Testis (tissue), 3 donors: Measurements from ENCODE around the gene SLC9C2. TPM values are rescaled to one million over a fixed set of nuclear protein-coding genes. Genes with fewer than 3 reads are reported as not detected.
"Not testable (repeated sequence)": the region's sequence is repeated elsewhere in the genome, so short reads cannot be mapped to it uniquely, and the experiment has no call there.

Experiments used
- DNase-seq: peaks from one replicate; pipeline ENCODE4 v3.0.0-alpha.2; 2019
- H3K27ac ChIP-seq, 2 donors: fragments of 200-600 bp; sonication (generic); one replicate each; pipeline ENCODE4 v1.5.1; 2019
- H3K27me3 ChIP-seq: fragments of 200-600 bp; sonication (generic); one replicate; pipeline ENCODE4 v1.5.1; 2019
- H3K36me3 ChIP-seq: fragments of 200-600 bp; sonication (generic); one replicate; pipeline ENCODE4 v1.5.1; 2017; ENCODE audit warnings: low read depth; ENCODE audit errors: missing control alignments
- H3K4me1 ChIP-seq: fragments of 200-600 bp; sonication (generic); one replicate; pipeline ENCODE4 v1.5.1; 2019
- H3K4me3 ChIP-seq, 2 donors: fragments of 200-600 bp; sonication (generic); one replicate each; pipeline ENCODE4 v1.5.1; 2017 to 2019
- H3K9me3 ChIP-seq: fragments of 200-600 bp; sonication (generic); one replicate; pipeline ENCODE4 v1.5.1; 2017
- POLR2A ChIP-seq: fragments of 450-650 bp; IDR thresholded peaks from one replicate; pipeline ENCODE4 v1.6.1; 2017; ENCODE audit warnings: antibody characterized with exemption, mild to moderate bottlenecking, moderate library complexity
- WGBS, 2 donors: methylation state at CpG; one replicate each; pipeline ENCODE4 v1.1.5; 2018; 5-methylcytosine and 5-hydroxymethylcytosine counted together
- intact Hi-C: fragments of 100-400 bp; cut with DNase I; formaldehyde crosslinking; loops from one replicate; pipeline ENCODE4 v1.15.1; 2023; ENCODE audit warnings: low total_unique reads
- polyA plus RNA-seq: library from polyadenylated mRNA; stranded (reverse); fragments of 350-450 nt; fragmentation: Illumina TruSeq; extraction: RNeasy Lipid Tissue Mini Kit (QIAGEN cat#74804); gene quantifications from one replicate; pipeline ENCODE4 v1.2.3, GENCODE V29; 2014; ENCODE audit warnings: low read depth, low replicate concordance; ENCODE audit not compliant: insufficient read depth
- total RNA-seq, 2 donors: library from RNA; depleted of rRNA; stranded (reverse); fragments of >200 nt; gene quantifications; one replicate each; pipeline ENCODE4 v1.2.3, GENCODE V29; 2016
- TF ChIP-seq, protein P1 (sequence below), 3 experiments: fragments of 450-650 bp in 2 of 3; fragments of 200-600 bp in 1 of 3; sonication (generic) in 1 of 3; IDR thresholded peaks; one replicate each; pipeline ENCODE4 v1.5.1; 2016 to 2019; ENCODE audit warnings: antibody characterized with exemption in 3 of 3, mild to moderate bottlenecking in 2 of 3, moderate library complexity in 1 of 3

Gene SLC9C2
- total and polyA plus RNA-seq, 3 donors from 2014 or later: 15.8 to 17.1 (median 15.9) TPM

DNA sequence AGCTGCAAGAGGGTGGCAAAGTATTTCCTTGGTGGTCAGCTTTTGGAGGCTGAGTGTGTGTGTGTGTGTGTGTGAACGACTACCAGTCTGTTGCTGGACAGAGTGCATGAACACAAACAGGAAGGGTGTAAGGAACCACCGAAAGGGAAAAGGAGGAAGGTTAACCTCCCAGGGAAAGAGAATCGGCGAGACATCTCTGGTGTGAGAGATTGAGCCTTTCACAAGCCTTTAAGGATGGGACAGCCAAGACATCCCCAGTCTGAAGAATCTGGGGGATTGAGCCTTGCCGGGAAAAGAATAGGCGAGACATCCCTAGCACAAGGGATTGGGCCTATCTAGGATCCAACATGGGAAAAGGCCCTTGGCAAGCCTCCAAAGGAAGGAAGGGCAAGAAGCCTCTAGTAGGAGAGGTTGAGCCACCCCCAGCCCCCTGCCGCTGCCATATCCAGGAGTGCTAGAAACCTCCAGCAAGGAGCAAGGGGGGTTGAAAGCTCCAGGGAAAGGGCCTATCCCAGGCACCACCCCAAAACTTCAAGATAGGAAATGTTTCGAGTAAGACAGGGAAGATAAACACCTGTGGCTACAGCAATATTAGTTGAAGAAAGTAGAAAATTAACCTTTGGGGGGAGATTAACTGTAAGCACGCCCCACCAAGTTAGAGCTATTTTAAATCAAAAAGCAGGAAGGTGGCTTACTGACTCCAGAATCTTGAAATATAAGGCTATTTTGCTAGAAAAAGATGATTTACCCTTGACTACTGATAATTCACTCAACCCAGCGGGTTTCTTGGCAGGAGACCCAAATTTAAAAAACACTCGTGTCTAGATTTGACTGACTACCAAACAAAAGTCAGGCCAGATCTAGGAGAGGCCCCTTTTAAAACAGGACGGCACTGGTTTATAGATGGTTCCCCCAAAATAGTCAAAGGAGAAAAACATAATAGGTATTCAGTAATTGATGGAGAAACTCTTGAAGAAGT lies 35.5 kb upstream of the SLC9C2 start:
- intact Hi-C loops: no loop called here
- Histone ChIP-seq H3K4me1 (no peaks in the 10 kb centered on the region), H3K4me3 (peak overlapping the region; percentile 42 to 66), H3K27me3 (no peaks in the 10 kb centered on the region), H3K36me3 (no peaks in the 10 kb centered on the region), H3K27ac (peak overlapping the region; percentile 75 to 77), H3K9me3 (no peaks in the 10 kb centered on the region)
- TF ChIP-seq POLR2A: no peak
- TF ChIP-seq, protein P1, sequence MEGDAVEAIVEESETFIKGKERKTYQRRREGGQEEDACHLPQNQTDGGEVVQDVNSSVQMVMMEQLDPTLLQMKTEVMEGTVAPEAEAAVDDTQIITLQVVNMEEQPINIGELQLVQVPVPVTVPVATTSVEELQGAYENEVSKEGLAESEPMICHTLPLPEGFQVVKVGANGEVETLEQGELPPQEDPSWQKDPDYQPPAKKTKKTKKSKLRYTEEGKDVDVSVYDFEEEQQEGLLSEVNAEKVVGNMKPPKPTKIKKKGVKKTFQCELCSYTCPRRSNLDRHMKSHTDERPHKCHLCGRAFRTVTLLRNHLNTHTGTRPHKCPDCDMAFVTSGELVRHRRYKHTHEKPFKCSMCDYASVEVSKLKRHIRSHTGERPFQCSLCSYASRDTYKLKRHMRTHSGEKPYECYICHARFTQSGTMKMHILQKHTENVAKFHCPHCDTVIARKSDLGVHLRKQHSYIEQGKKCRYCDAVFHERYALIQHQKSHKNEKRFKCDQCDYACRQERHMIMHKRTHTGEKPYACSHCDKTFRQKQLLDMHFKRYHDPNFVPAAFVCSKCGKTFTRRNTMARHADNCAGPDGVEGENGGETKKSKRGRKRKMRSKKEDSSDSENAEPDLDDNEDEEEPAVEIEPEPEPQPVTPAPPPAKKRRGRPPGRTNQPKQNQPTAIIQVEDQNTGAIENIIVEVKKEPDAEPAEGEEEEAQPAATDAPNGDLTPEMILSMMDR (IDR thresholded peaks at IDR 0.05): no peak
- peak; percentile 54 for DNase-seq
- 61 to 75% methylated on average over 12 of the region's 12 CpGs for WGBS, 2 donors

DNA sequence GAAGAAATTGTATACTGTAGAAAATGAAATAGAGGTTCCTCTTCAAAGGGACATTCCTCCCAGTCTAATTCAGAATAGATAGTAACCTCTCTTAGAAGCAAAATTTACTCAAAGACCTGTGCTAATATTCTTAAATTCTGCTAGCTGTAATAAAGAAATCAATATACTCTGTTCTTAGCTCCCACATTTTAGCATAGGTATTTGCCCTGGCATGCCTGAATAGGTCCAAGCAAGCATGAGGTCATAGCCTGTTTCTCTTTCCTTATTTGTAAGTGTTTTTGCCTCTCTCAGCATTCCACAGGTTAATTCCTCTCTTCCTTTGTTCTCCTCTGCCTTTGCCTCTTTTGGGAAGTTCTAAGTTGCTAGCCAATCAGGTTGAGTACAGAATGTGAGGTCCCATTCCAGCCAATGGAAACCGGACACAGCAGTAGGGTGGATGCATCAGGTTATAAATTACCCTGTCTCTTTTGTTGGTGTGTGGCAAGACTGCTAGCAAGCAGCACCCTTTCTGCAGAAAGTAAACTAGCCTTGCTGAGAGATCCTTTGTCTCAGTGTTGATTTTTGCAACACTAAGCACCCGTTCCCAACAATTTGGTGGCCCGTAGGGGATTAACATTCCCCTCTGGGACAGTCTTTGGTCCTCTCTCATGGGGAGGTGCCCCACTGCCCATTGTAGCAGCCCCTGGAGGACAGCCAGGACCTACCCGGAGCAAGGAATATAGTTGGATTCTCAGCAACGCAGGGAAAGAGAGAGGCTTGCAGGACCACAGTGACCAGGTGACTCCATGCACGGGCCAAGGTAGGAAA lies 34.6 kb upstream of the SLC9C2 start:
- WGBS, 2 donors: 81 to 83% methylated on average over 6 of the region's 6 CpGs
- peak overlapping the region; percentile 42 to 66 for H3K4me3 ChIP-seq
- intact Hi-C loops, H3K27me3 ChIP-seq, H3K9me3 ChIP-seq, H3K36me3 ChIP-seq, H3K4me1 ChIP-seq: not testable (repeated sequence)
- H3K27ac ChIP-seq: peak overlapping the region; percentile 75 to 77
- peak; percentile 80 for DNase-seq

DNA sequence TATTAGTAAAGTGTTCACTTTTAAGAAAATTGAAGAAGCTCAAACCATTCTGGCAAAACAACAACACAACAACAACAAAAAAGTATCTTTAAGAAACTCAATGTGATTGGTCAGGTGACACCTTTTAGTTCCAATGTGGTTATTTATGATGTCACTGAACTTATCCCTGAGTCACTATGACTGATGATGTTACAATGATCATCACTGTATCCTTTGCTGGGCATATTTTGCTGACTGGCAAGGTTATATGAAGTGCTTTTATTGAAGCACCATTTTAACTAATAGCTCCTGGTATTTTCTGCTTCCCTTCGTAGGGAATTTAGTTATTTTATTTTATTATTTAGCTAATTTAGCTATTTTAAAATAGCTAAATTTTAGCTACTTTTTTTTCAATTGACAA lies 32.2 kb upstream of the SLC9C2 start, which contains the start of gene TEX50:
TEX50 (plus strand) TSS at position 223 of the 400 bp plus-strand sequence. CDS start 184 bp downstream, outside the sequence.
- intact Hi-C loops: no loop called here
- Histone ChIP-seq H3K27ac (no peak within 1 kb of the TSS), H3K27me3 (no peaks in the 10 kb centered on the region), H3K4me1 (no peaks in the 10 kb centered on the region), H3K36me3 (no peaks in the 10 kb centered on the region), H3K4me3 (no peak within 1 kb of the TSS), H3K9me3 (no peaks in the 10 kb centered on the region)
- 89 to 92% methylated on average over 1 of the region's 1 CpG for WGBS, 2 donors
- no peak for TF ChIP-seq POLR2A
- TF ChIP-seq, protein P1 (IDR thresholded peaks at IDR 0.05): no peak
- no peak for DNase-seq

DNA sequence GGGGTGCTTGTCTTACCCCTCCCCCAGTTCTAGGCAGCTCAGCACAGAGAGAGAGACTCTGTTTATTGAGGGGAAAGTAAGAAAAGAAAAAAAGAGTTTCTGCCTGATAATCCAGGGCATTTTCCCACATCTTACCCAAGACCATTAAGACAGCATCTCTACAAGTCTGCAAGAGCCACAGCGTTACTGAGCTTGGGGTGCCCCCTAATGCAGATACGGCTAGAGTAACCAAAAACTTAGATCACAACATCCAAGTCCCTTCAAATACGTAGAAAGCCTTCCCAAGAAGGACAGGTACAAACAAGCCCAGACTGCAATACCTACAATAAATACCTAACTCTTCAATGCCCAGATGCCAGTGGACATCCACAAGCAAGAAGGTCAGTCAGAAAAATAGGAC lies 26.0 kb upstream of the SLC9C2 start:
- TF ChIP-seq, protein P1 (IDR thresholded peaks at IDR 0.05): no peak
- TF ChIP-seq POLR2A: no peak
- Histone ChIP-seq H3K4me3 (no peak overlapping the region), H3K36me3 (no peaks in the 10 kb centered on the region), H3K4me1 (no peaks in the 10 kb centered on the region), H3K27ac (no peak overlapping the region), H3K27me3 (no peaks in the 10 kb centered on the region), H3K9me3 (no peaks in the 10 kb centered on the region)
- intact Hi-C loops: no loop called here
- DNase-seq: no peak
- WGBS, 2 donors: 90 to 93% methylated on average over 3 of the region's 3 CpGs

DNA sequence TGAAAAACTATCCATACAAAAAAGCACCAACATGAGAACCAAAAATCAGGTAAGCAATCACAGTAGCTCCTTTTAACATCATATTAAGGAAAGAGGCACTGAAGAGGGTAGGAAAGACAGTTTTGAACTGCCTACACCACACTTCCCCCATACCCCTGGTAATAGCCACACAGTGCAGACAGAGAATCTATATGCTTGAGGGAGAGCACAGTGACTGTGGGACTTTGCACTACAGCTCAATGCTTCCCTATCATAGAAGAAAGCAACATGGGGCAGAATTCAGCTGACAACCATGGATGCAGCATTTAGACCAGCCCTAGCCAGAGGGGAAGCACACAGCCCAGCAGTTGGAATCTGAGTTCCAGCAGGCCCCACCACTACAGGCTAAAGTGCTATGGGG lies 24.4 kb upstream of the SLC9C2 start:
- no peak overlapping the region for H3K27ac ChIP-seq
- DNase-seq: no peak
- intact Hi-C loops: no loop called here
- no peaks in the 10 kb centered on the region for H3K4me1 ChIP-seq
- TF ChIP-seq, protein P1 (IDR thresholded peaks at IDR 0.05): no peak
- TF ChIP-seq POLR2A: no peak
- no peak overlapping the region for H3K4me3 ChIP-seq
- no peaks in the 10 kb centered on the region for H3K36me3 ChIP-seq
- H3K27me3 ChIP-seq: no peaks in the 10 kb centered on the region
- H3K9me3 ChIP-seq: no peaks in the 10 kb centered on the region
